Stimulated activated CD4-positive, alpha-beta T cell treated with anti-CD3 and anti-CD28 coated beads, Interleukin-2, amount 100 ng/mL, for 24 hours (primary cell): Measurements from ENCODE around the gene UBE2L5.

Experiments used
- DNase-seq, 2 donors: peaks; one replicate each; pipeline ENCODE4 v3.0.0-alpha.2; 2020

Gene UBE2L5

DNA sequence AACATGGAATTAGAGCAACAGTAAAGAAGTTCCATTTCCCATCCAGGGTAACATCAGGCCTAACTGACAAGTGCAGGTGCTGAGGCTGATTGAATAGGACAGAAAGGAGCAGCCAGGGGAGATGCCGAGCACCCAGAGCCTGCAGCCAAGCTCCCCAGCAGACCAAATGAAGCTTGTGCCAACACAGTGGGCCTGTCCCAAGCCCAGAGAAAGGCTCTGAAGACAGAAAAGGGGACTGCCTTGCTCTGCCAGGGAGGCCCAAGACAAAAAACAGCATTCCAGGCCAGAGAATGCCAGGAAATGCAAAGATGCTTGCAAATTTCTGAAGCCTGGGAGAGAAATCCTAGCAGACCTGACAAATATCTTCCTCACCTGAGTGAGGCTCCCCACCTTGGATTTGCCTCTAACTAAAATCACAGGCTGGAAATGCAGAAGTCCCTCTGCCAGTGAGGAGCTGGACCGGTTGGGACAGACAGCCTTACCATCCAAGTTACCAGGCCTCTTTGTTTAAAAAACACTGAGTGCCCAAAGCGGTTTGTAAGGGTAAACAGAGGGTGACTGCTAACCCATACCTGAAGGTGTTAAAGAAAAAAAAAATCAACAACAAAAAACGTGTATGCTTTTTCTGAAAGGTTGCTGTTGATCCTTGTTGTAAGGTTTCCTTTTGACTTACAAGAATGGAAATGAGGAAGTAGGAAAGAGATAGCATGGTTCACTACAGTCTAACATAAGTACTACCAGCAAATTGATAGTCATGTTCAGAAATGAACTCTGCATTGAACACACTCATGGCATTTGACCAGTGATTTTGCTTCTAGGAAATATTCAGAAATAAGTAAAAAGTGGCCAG, 55.3 kb downstream of the UBE2L5 start:
- no peak for DNase-seq
